ENCODE results near the gene NCAM1.

NCAM1 gene

GRCh38 chr11:113255096-113255495 lies 293.9 kb downstream of the NCAM1 start:
- no peak overlapping the region for H3K27ac ChIP-seq
- TF ChIP-seq CTCF (conservative IDR thresholded peaks at IDR 0.05) = no peak

- no peak overlapping the region for H3K27ac ChIP-seq
- no peak for TF ChIP-seq CTCF (conservative IDR thresholded peaks at IDR 0.05)
These were observed 294.5 kb downstream of the NCAM1 start for GRCh38 chr11:113255741-113256140.

- H3K27ac ChIP-seq = no peak overlapping the region
- TF ChIP-seq CTCF (conservative IDR thresholded peaks at IDR 0.05) = no peak
These were observed 295.4 kb downstream of the NCAM1 start for GRCh38 chr11:113256431-113257202.

- H3K27ac ChIP-seq = no peak overlapping the region
- no peak for TF ChIP-seq CTCF (conservative IDR thresholded peaks at IDR 0.05)
These were observed 298.8 kb downstream of the NCAM1 start for GRCh38 chr11:113260096-113260425.

- no peak for TF ChIP-seq CTCF (conservative IDR thresholded peaks at IDR 0.05)
- H3K27ac ChIP-seq = no peak overlapping the region
These were observed 299.3 kb downstream of the NCAM1 start for GRCh38 chr11:113260541-113260940.

GRCh38 chr11:113261709-113262475 lies 300.7 kb downstream of the NCAM1 start:
- H3K27ac ChIP-seq = no peak overlapping the region
- no peak for TF ChIP-seq CTCF (conservative IDR thresholded peaks at IDR 0.05)

GRCh38 chr11:113262594-113262993 lies 301.4 kb downstream of the NCAM1 start:
- H3K27ac ChIP-seq = no peak overlapping the region
- TF ChIP-seq CTCF (conservative IDR thresholded peaks at IDR 0.05) = no peak

Data from VCaP (cell line).